ENCODE results near the gene GYG2. TPM values are rescaled to one million over a fixed set of nuclear protein-coding genes. Genes with fewer than 3 reads are reported as not detected.
A peak's percentile ranks its signal among the peaks of the same experiment; 100 is the strongest.

The GYG2 gene
- total and polyA plus RNA-seq, 2 of the 13 experiments (the other 11 are each of a cell fraction or from before 2014, with no cell fraction given) = 20.0 to 24.3 TPM

- TF ChIP-seq GMEB2 (CRISPR knock-in tag; IDR thresholded peaks at IDR 0.05; ENCODE audit: low read depth) = no peak
- TF ChIP-seq KDM1A (CRISPR knock-in tag; IDR thresholded peaks at IDR 0.05) = no peak
- TF ChIP-seq PBX3 (CRISPR knock-in tag; IDR thresholded peaks at IDR 0.05; ENCODE audit: borderline replicate concordance) = no peak
- no peak for TF ChIP-seq CHD2 (IDR thresholded peaks at IDR 0.05; ENCODE audit: low read depth, low read length)
- TF ChIP-seq ZNF7 (CRISPR knock-in tag; IDR thresholded peaks at IDR 0.05) = no peak
- no peak for TF ChIP-seq ZFP82 (CRISPR knock-in tag; IDR thresholded peaks at IDR 0.05; ENCODE audit: borderline replicate concordance)
- no peak for TF ChIP-seq ARNT (IDR thresholded peaks at IDR 0.05)
- no peak for TF ChIP-seq ZNF790 (CRISPR knock-in tag; IDR thresholded peaks at IDR 0.05; ENCODE audit: borderline replicate concordance)
- no peak for TF ChIP-seq HNRNPLL (IDR thresholded peaks at IDR 0.05; ENCODE audit: low read depth, low read length, poor library complexity, severe bottlenecking)
- no peak for TF ChIP-seq IRX3 (CRISPR knock-in tag; IDR thresholded peaks at IDR 0.05; ENCODE audit: borderline replicate concordance, low read depth)
- no peak for TF ChIP-seq SALL2 (CRISPR knock-in tag; IDR thresholded peaks at IDR 0.05)
Measured at GRCh38 chrX:2785538-2785937, 43.2 kb upstream of the GYG2 start (continued).

GRCh38 chrX:2788980-2789379 is 39.8 kb upstream of the GYG2 start:
- DNase-seq (ENCODE audit: low spot score) (no peak), ATAC-seq (no peak), FAIRE-seq (no peak)
- ChIA-PET POLR2A (no interaction called here), CTCF (ENCODE audit: low intra/inter-chr PET ratio, low total read pairs) (no interaction called here)
- no peaks in the 10 kb centered on the region for H3K4me1 ChIP-seq (ENCODE audit: insufficient read depth, low read length)
- no peak overlapping the region for H3K4me3 ChIP-seq (replicated peaks in 1 of 3; ENCODE audit: insufficient read depth in 1 of 3, low read depth in 2 of 3, low read length in 3 of 3)
- no peaks in the 10 kb centered on the region for H3K36me3 ChIP-seq (replicated peaks in 1 of 2; ENCODE audit: control insufficient read depth in 1 of 2, insufficient read depth in 2 of 2, low read length in 2 of 2)
- H3K9me3 ChIP-seq (ENCODE audit: low read length) = no peaks in the 10 kb centered on the region
- 38% methylated on average over 2 of the region's 4 CpGs for WGBS (ENCODE audit: low lambda C conversion rate)
- H3K9ac ChIP-seq (ENCODE audit: insufficient read depth, low read depth, low read length) = no peak overlapping the region
- TF ChIP-seq ZNF121 (CRISPR knock-in tag; IDR thresholded peaks at IDR 0.05) (peak; percentile 61; the same call in 1 of the 2 replicates), BRCA1 (CRISPR knock-in tag; IDR thresholded peaks at IDR 0.05) (no peak)
- H3K4me2 ChIP-seq (ENCODE audit: low read depth, low read length) = no peak overlapping the region
- H2AFZ ChIP-seq (ENCODE audit: low read length) = no peak overlapping the region
- peaks cover 1 to 4% of the 10 kb centered on the region in 2 experiments; a peak in 1 of 5 replicates for H3K27me3 ChIP-seq (ENCODE audit: control insufficient read depth in 1 of 2, insufficient read depth in 2 of 2, low read length in 2 of 2)
- no TSS peak for BruUV-seq (replicated peaks)
- intact Hi-C loops (cut with micrococcal nuclease; ENCODE audit: unreplicated experiment) (no loop called here), in situ Hi-C loops (cut with HindIII; ENCODE audit: extremely low pct_ligation_motif_present, low pct_unique_long_range_greater_than_20kb) (no loop called here)
- no peak overlapping the region for H3K27ac ChIP-seq (ENCODE audit: extremely low read length, insufficient read depth, low read length)
- no peaks in the 10 kb centered on the region for H4K20me1 ChIP-seq (ENCODE audit: insufficient read depth, low read length)
- no peaks in the 10 kb centered on the region for H3K79me2 ChIP-seq (ENCODE audit: insufficient read depth, low read length)
